OCI-M2 (cell line): ENCODE results near the gene TSPAN5.

Experiments used
- DNase-seq: peaks from one replicate; lab custom pipeline; 2025; ENCODE audit not compliant: unreplicated experiment; lab: John Stamatoyannopoulos, UW

The TSPAN5 gene

DNA sequence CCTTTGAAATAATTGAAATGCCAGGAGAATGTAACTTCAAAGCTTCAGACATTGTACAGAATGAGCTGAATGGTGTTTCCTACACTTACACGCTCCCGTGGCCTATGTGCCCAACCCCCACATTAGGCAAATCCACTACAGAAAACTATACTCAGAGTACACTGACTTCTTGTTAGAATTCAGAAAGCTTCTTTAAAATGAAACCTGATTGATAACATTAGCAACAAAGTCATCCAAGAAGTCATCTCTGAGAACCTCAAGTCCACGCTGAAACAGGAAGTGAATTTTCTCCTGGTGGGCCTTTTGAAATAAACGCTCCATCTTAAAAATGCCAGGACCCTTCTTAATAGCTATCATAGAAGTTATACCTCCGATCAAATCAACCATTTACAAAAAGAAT is 136.3 kb downstream of the TSPAN5 start:
- DNase-seq = no peak

DNA sequence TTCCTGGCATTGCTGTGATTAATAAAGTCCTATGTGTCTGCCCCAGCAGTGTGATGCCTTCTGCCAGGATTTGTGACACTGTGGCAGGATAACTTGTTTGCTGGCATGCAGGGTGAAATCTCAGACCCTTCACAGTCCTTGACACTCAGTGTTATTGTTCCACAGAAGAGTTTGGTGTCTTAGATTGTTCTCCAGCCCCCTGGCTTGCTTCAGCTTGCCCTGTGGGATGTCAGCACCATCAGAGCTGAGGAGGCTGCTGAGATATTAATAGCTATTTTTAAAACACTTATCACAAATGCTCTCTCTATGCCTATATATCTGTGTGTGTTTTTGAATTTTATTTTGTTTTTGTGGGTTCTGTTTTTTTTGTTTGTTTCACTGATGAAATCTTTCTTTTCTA is 136.9 kb downstream of the TSPAN5 start:
- no peak for DNase-seq

DNA sequence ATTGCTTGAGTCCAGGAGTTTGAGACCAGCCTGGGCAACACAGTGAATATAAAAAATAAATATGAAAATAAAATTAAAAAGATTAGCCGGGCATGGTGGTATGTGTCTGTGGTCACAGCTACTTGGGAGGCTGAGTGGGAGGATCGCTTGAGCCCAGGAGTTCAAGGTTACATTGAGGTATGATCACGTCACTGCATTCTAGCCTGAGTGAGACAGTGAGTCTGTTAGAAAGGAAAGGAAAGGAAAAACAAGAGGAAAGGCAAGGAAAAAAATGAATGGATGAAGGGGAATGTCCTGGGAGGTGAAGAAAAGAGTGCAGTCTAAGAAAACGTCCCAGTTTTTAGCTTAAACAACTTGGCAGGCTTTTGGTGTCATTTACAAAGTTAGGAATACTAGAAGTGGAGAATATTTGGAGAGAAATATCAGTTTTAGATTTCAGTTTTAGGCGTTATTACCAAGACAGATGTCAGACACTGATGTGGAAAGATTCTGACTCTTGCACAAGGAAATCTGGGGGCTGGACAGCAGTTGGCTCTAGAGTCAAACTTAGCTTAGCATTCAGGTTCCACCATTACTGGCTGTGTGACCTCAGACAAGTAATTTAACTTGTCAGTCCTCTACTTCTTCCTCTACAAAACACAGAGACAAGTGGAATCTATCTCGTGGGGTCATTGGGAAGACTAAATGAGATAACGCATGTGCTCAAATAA is 139.0 kb downstream of the TSPAN5 start:
- DNase-seq = no peak

DNA sequence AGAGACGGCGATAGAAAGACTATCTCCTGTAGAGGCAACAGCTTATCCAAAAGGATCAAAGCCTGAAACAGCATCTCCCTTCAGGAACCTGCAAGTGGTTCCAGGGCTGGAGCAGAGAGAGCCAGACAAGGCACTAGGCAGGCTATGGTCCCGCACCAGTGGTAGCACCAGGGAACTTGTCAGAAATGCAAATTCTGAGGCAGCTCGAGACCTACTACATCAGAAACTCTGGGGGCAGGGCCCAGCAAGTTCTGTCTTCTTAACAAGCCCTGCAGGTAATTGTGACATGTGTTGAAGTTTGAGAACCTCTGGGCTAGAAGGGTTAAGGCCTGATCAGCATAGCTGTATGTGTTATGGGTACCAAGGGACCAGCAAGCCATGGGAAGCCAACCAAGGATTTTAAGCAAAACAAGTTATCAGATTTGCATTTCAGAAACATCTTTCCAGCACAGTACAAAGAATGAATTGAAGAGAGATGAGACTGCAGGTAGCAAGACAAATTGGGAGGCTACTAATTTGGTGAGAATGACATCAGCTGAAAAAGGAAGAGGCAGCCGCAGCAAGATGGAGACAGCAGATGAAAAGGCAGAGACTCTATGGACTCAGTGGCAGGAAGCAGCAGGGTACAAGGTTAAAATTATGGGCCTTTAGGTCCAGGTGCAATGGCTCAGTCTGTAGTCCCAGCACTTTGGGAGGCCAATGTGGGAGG is 139.7 kb downstream of the TSPAN5 start:
- no peak for DNase-seq

DNA sequence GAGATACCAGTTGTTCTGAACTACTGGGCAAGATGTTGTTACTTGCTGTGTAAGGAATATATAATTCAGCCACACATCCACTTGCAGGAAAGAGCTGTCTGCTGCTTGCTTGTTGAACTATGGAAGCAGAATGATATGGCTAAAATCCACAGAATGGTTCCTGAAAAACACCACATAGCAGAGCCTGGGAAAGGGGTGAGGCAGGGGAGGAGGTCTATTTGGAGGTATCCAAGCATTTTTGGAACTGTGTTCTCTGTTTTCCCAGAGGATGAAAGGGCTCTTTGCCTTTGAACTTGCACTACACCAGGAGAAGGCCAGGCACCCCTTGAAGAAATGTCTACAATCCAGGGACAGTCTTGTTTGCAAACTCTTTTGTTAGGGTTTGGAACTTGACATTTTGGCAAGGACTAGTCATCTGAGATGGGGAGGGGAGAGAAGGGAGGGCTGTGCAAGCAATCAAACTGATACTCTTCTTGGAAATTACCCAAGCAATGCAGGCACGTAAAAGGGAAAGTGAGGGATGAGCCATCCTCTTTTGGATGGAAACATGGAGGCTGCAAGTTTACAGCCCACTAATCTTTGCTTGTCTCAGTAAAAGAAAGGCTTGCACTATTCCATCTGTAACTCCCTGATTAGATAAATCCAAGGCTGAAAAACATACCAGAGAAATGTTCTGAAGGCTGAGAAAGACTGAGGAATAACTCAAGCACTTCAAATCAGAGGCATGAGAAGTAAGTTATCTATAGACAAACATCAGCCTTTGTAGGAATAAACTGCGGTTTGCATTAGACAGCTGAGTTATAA is 141.0 kb downstream of the TSPAN5 start:
- no peak for DNase-seq

DNA sequence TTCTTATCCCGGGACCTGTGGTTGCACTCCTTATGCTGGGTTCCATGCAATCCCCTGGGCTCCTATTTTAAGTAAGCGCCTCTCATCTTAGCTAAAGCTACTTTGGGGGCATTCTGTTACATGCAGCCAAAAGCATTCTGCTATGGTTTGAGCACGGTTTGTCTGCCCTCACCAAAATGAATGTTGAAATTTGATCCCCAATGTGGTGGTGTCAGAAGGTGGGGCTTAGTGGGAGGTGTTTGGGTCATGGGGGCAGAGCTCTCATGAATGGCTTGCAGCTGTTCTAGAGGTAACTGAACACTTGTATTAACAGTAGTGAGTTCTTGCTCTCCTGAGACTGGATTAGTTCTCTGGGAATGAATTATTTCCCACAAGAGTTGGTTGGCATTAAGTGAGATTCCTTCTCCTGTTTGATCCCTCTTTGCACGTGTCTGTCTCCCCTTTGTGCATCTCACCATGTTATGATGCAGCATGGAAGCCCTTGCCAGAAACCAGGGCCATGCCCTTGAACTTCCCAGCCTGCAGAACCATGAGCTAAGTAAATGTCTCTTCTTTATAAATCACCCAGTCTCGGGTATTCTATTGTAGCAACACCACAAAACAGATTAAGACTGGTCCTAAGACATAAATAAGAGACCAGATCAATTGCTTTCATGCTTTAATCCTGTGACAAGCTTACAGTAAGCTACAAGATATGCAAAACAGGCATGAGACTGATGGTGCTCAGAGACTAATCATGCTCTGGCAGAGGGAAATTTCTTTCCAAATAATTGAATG is 141.8 kb downstream of the TSPAN5 start:
- DNase-seq = no peak

DNA sequence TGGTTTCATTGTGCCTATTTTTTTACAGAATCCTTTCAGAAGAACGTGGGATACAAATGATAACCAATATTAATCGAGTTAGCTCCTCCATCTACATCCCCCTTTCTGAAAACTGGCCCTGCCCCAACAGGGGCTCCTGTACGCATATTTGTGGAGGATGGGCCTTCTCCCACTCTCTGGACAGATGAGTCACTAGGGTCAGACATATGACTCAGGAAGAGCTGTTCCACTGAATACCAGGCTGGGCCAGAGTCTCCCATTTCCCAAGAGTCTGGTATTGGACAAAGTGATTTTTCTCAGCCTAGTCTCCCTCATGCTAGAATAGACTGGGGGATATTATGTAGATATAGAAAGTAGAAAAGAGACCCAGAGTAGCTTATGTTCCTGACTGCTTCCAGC is 142.4 kb downstream of the TSPAN5 start:
- no peak for DNase-seq

DNA sequence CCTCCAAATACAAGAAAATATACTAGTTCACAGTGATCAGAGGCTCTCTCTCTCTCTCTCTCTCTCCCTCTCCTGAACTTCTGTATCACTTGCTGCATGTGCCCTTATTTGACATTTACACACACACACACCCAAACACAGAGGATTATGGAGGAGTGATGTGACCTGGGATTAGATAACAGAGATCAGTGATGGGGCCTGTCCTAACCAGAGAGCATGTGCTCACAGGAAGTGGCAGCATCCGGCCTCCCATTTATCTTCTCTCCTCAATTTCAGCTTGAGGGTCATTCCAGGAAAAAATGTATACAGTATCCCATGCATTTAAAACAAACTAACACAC is 143.0 kb downstream of the TSPAN5 start:
- DNase-seq = no peak

DNA sequence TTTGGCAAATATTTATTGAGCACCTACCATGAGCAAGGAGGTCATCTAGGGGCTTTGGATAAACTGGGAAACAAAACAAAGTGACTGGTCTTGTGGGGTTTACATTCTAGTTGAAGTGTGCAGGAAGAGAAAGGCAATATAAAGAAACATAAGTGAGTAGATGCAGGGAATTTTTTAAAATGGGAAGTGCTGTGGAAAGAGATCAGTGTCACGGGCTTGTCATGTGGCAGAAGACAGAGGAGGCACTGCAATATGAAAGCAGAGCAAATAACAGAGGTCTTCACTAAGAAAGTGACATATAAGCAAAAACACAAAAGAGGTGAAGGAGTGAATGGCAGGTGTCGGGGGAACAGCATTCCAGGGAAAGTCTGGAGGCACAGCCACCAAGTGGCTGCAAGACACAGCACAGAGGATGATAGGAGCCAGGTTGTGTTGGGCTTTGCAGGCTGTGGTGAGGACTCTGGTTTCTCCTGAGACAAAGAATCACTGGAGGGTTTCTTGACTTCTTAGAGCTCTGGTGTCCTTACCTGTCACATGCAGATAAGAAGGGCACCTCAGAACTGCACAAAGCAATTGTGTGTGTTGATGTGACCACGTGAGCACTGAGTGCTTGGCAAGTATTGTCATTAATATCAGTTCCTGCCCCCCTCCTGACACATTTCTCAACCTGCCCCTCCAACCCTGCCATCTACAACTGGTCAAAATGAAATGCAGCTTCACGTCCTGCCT is 143.5 kb downstream of the TSPAN5 start:
- no peak for DNase-seq

DNA sequence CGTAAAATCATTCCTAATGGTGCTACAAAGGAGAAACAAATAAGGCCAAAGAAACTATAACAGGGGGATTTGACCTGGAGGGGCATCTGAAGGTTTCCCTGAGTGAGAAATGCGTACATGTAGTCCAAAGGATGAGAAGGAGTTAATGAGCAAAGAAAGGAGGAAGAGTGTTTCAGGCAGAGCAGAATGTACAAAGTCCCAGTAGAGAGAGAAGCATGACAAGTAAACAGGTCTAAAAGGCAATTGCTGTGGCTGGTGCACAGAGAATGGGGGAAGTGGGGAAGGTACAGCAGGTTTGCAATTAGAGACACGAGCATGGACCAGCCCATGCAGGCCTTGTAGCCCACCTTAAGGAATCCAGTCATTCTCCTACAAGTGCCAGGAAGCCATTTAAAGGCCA is 145.5 kb downstream of the TSPAN5 start:
- DNase-seq = no peak

DNA sequence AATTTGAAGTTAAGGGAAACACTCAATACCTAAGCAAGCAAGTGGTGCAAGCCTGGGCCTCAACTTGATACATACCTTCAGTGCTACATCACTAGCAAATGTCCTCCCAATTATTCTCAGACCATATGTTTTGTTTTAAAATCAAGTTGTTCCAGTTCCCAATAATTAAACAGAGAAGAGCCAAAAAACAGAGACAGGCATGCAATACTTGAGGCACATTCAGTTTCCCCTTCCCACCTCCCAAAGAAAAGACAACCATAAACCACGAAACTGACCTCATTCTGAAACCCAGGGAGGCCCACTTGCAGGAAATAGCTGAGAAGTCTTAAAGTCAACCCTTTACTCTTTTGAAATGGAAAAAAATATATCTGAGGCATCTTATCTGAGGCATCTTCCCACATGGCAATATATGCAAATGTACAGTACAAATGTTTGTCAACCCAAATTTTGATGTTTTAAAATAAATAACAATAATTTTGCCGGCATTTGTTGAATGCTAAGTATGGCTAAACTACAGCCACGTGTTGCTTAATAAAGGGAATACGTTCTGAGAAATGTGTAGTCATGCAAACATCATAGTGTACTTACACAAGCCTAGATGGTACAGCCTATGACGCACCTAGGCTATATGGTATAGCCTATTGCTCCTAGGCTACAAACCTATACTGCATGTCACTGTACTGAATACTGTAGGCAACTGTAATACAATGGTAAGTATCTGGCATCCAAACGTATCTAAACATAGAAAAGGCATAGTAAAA is 147.5 kb downstream of the TSPAN5 start:
- no peak for DNase-seq

DNA sequence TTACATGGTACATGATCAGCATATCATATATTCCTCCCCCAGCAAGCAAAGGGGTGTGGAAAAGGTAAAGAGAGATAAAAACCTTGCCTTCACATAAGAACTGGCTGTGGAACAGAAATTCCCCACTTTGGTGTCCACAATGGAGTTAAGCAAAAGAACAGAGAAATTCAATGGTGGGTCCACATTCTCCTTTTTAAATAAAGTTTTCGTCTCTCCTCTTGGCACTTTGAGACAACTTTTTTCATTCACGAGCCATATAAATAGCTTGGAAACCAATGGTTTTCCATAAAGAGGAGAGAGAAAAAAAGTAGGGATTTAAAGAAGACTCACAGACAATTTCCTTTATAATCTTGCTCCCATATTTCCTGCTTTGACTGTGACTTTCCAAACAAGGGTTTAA is 148.1 kb downstream of the TSPAN5 start:
- no peak for DNase-seq

DNA sequence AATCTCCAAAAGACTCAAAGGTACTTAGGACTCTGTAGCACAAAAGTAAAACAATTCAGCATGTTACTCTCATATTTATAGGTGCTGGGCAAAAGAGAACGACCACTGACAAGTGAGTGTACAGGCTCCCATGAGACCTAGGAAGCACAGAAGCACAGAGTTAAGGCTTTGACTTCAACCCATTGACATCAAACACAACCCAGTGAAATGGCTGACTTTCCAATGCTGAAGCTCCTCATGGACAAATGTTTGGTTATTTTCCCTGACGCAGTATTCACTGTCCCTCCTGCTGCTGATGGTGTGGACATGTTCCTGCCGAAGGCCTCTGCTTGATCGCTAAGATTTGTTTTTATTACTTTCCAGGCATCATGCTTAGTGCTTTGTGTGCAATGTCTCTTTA is 148.7 kb downstream of the TSPAN5 start:
- no peak for DNase-seq

DNA sequence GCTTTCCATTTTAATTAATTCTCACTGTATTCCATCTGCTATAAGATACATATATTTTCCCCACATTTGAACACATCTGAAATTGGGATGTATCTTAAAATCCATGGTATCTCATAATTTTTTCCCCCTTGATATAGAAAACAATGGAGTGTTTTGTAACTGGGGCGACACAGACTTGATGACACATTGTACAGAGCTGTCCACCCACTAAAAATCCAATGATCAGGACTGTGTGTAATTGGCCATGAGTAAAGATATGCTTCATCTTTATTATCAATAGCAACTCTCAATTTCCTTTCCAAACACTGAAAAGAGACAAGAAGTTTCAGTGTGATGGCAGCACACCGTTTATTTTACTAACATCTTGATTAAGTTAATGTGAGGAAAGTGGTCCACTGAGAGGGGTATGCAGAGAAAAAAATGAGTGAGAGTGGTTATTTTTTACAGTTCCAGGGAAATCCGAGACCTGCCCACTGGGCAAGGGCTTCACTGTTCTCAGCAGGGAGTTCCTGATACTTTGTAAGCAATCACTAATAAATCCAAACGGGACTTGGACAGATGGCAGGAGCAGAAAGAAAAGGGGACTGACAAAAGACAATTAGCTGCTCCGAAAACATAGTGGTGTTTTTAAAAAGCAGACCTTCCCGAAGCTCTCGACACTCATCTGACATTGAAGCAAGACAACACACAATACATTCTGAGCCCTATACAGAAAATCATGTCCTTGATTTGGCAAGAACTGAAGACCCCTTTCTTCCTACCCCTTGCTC is 149.4 kb downstream of the TSPAN5 start:
- no peak for DNase-seq

DNA sequence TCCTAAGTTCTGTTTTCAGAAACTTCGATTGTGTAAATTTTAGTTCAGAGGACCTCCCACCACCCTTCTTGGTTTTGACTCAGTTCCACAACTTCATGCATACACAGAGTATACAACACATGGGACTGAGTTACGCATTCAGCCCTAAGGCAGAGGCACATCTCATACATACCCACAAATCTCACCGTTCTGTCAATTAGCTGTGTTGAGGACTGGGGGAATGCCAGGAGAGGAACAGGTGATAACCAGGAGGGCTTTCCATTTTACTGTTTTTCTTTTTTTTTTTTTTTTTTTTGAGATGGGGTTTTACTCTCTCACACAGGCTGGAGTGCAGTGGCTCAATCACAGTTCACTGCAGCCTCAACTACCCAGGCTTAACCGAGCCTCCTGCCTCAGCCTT is 150.2 kb downstream of the TSPAN5 start:
- no peak for DNase-seq

DNA sequence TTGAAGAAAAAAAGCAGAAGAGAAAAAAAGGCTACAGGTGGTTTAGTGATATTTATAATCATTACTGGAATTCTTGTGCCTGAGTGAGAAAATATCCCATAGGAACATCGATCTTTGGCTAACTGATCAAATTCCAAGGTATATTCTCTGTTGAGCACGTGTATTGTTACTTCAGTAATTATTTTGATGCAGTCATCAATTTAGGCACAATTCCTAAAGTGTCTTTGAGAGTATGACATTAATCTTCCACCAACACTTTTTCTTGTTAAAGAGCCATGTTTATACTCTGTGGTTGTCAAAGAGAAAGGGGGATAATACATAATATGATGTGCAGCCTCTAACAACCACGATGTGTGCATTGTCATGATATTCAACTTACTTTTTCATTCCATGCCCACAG is 151.1 kb downstream of the TSPAN5 start:
- DNase-seq = no peak

DNA sequence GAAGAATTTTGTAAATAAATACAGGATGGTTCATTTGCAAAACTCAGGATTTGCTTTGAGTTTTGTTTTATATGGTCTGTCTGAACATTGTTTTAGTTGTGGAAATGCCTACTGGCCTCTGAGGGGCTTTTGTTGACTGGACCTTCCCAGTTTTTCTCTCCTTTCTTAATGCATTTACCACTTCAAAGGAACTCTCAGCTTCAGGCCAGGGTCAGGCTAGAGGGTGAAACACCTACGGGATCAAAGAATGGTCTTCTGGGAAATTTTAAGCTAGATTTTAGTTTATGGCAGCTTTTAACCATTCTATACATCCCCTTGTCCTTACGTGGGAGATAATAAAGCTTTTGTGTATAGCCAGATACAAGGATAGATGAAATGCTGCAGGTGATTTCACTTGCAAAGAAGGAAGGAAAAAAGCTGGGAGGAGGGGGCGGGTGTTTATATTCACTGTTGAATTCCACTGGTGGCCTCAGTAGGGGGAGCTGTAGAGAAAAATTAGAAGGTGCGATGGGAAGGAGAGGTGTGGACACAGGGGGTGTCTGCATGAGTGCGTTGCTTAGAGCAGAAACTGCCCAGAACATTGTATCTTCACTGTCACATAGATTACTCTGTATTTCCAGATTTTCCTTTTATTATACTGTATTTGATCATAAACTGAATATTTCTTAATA is 151.8 kb downstream of the TSPAN5 start:
- no peak for DNase-seq

DNA sequence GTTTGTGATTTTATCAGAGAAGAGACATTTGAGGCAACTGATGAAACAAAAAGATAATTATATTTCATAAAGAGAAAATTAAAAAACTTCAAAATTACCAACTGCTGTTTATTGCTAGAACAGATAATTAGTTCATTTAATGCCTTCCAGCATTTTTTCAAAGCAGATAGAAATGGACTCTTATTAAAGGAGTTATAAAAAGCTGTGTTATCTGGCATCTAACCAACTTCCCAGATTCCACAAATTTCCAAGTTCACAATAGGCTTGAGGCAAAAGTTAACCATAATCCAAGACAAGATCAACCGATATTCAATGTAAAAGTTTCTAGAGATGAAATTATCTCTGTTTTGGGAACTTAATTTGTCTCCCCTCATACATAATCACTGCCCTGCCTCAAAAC is 152.4 kb downstream of the TSPAN5 start:
- no peak for DNase-seq

DNA sequence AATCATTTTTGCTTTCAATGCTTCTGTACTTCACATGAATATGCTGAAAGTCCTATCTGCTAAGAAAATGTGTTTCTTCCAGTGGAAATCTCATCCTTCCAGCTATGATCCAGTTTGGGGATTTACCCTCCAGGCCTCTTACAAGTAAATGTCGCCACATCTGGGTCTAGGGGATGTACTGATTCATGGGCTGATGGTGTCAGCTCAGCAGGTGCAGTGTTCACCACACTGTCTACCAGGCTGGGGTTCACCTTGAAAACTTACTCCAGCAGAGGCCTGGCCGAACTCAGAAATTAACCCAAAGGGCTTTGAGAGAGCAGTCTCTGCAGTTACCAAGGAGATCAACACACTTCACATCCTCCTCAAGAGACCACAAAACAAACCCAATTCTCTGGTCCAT is 154.3 kb downstream of the TSPAN5 start:
- DNase-seq = no peak
